Measurements from ENCODE around the gene FBLIM1.
A peak's percentile ranks its signal among the peaks of the same experiment; 100 is the strongest.

The FBLIM1 gene

DNA sequence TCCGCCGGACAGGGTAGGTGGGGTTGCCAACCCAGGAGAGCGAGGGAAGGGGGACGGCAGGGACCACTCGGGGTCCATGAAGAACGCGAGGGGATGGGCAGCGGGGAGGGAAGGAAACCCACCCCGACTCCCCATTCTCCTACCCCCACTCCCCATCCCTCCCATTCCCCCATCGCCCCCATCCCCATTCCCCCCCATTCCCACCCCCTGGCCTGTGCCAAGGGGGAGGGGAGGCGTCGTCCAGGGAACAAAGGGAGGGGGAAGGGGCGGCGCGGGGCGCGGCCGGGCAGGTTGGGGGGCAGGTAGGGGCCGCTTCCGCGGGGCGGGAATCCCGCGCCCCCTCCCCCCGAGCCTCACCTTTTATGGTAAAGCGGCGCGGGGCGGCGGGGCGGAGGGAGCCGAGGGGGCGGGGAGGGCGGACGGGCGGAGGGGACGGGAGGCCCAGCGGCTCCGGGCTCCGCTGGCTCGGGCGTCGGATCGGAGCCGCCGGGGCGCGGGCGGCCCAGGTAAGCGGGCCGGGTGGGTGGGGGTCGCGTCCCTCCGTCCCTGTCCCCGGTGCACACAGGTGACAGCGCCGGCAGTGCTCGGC lies at the start of gene FBLIM1:
Gene FBLIM1 (plus strand): TSS at position 453 of the 589 bp plus-strand sequence. CDS start 6,189 bp downstream, outside the sequence.
- H3K9me3 Mint-ChIP-seq = no peaks in the 10 kb centered on the region
- no peaks in the 10 kb centered on the region for H3K36me3 Mint-ChIP-seq
- H3K4me1 Mint-ChIP-seq = peaks cover 29% of the 10 kb centered on the region
- ATAC-seq = peak; percentile 21
- no peak within 1 kb of the TSS for H3K27ac Mint-ChIP-seq
- H3K4me3 Mint-ChIP-seq = peak within 1 kb of the TSS; percentile 56
- H3K27me3 Mint-ChIP-seq = peaks cover 79% of the 10 kb centered on the region

DNA sequence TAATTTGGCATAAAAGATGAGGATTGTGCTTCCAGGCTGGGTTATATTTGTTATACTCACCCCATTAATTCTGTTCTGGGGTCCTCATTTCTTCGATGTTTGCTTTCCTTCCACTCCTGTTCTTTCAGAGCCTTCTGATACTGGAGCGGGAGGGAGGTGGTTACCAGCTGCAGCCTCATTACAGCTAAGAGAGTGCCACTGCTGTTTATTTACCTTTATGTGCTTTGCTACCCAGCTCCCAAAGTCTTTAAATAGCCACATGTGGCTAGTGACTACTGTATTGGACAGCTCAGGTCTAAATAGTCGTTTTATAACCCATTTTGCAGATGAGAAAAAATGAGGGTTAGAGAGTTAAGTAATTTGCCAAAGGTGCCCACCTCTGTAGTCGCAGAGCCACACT lies 49.4 kb upstream of the FBLIM1 start:
- Mint-ChIP-seq H3K27me3 (no peaks in the 10 kb centered on the region), H3K4me3 (no peak overlapping the region), H3K36me3 (peaks cover 31% of the 10 kb centered on the region), H3K9me3 (no peaks in the 10 kb centered on the region), H3K4me1 (peaks cover 33% of the 10 kb centered on the region), H3K27ac (no peak overlapping the region)
- ATAC-seq = no peak

DNA sequence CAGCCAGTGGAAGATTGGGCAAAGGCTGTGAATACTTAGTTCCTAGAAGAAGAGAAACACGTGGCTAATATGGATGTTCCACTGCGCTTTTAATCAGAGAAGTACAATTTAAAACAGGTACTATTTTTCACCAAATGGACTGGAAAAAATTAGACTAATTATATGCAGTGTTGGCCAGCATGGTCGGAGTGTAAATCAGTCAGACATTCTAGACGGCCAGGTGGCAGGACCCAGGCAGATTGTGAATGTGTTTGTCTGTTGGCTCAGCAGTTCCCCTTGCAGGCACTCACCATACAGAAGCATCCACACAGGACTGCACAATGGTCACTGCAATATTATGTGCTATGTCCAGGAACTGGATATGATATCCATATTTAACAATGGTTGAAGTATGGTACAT lies 46.4 kb upstream of the FBLIM1 start:
- no peaks in the 10 kb centered on the region for H3K9me3 Mint-ChIP-seq
- H3K27me3 Mint-ChIP-seq = no peaks in the 10 kb centered on the region
- no peak for ATAC-seq
- H3K27ac Mint-ChIP-seq = no peak overlapping the region
- peaks cover 12% of the 10 kb centered on the region for H3K4me1 Mint-ChIP-seq
- H3K36me3 Mint-ChIP-seq = peaks cover 21% of the 10 kb centered on the region
- no peak overlapping the region for H3K4me3 Mint-ChIP-seq

- Mint-ChIP-seq H3K4me1 (peaks cover 12% of the 10 kb centered on the region), H3K9me3 (no peaks in the 10 kb centered on the region), H3K4me3 (no peak overlapping the region), H3K36me3 (peaks cover 42% of the 10 kb centered on the region), H3K27me3 (no peaks in the 10 kb centered on the region), H3K27ac (no peak overlapping the region)
- ATAC-seq = no peak
Measured at GRCh38 chr1:15714406-15715136, 44.0 kb upstream of the FBLIM1 start.

DNA sequence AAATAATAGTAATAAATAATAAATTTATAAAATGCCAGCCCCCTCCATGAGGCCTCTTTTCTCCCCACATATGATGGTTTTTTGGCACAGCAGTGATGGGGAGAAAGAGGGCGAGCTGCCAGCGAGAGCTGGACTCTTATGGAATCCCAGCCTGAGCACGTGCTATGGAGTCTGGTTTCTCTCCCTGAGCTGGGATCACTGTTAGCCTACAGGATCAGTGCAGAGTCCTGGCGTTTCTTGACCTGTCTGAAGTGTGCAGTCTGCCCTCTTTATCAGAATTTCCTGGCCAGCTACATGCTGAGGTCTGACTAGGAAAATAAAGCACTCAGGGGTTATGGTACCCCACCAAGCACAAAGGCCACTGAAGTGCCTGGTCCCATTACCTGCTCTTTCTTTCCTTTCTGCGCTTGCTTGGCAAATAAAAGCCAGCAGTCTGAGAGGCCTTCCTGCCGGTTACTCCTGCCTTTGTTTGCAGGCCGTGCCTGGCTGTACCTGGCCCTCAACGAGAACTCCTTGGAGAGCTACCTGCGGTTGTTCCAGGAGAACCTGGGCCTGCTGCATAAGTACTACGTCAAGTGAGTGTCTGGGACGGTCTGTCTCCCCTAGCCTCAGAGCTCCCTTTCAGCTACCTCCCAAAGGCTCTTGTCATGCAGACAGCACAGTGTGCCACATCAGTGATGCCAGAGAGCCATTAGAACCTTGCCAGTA lies 41.0 kb upstream of the FBLIM1 start:
- Mint-ChIP-seq H3K36me3 (peaks cover 45% of the 10 kb centered on the region), H3K4me3 (no peak overlapping the region), H3K27me3 (no peaks in the 10 kb centered on the region), H3K4me1 (peaks cover 4% of the 10 kb centered on the region), H3K9me3 (no peaks in the 10 kb centered on the region), H3K27ac (no peak overlapping the region)
- no peak for ATAC-seq

DNA sequence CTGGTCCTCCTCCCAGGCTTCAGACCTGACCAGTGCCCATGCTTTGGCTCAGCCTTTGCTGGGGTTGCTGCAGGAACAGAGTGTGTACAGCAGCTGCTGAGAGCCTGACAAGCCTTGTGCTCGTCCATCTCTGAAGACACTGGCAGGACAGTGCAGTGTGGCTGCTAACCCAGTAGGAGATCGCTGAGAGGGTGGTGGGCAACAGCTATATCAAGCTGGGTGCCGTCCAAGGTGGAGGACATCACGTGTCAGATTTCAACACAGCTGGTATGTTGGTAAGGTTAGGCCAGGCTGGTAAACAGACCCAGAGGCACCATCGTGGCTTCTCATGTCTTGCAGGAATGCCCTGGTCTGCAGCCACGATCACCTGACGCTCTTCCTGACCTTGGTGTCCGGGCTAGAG lies 40.4 kb upstream of the FBLIM1 start:
- no peak for ATAC-seq
- Mint-ChIP-seq H3K27ac (no peak overlapping the region), H3K27me3 (no peaks in the 10 kb centered on the region), H3K36me3 (peaks cover 49% of the 10 kb centered on the region), H3K9me3 (no peaks in the 10 kb centered on the region), H3K4me3 (no peak overlapping the region), H3K4me1 (peaks cover 4% of the 10 kb centered on the region)

DNA sequence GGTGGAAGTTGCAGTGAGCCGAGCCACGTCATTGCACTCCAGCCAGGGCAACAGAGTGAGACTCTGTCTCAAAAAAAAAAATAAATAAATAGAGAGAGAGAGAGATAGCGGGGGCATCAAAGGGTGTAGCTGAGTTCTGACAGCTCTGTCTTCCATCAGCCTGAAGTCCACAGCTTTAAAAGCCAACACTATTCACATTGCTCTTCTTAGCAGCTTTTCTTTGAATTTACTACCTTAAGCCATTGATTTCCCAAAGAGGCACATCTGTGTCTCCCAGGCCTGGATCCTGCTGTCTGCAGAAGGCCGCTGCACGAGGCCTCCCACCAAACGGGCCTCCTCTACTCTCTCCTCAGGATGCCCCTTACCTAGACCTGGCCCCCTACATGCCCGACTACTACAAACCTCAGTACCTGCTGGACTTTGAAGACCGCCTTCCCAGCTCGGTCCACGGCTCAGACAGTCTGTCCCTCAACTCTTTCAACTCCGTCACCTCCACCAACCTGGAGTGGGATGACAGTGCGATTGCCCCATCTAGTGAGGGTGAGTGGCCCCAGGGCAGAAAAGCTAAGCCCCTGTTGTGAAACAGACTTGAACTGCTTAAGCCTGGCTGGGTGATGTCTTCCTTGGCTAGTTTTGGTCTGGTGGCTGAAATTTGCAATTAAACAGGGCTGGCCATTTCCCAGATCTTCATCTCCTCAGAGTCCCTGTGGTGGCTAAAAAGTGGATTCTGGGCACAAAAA lies 39.0 kb upstream of the FBLIM1 start:
- Mint-ChIP-seq H3K27ac (no peak overlapping the region), H3K4me1 (peaks cover 4% of the 10 kb centered on the region), H3K9me3 (no peaks in the 10 kb centered on the region), H3K4me3 (no peak overlapping the region), H3K27me3 (no peaks in the 10 kb centered on the region), H3K36me3 (peaks cover 52% of the 10 kb centered on the region)
- ATAC-seq = no peak

DNA sequence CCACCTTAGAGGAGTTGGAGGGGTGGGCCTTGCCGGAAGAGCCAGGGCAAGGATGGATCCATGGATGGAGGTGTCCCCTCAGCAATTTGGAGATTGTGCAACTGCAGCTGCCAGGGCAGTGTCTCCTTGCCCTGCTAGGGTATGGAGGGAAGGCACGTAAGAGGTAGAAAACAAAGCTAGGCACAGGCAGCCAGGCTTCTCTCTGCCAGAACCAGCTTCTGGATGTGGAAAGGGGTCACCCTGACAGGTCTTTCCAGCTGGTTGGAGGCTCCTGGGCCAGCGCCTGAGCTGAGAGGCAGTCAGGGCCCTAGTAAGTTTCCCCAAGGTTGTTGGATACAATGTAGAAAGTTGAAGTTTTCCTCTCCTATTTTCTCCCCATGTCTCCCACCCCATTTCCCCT lies 37.7 kb upstream of the FBLIM1 start:
- H3K36me3 Mint-ChIP-seq = peaks cover 56% of the 10 kb centered on the region
- H3K4me1 Mint-ChIP-seq = no peaks in the 10 kb centered on the region
- ATAC-seq = no peak
- no peak overlapping the region for H3K27ac Mint-ChIP-seq
- H3K27me3 Mint-ChIP-seq = no peaks in the 10 kb centered on the region
- H3K4me3 Mint-ChIP-seq = no peak overlapping the region
- no peaks in the 10 kb centered on the region for H3K9me3 Mint-ChIP-seq

GRCh38 chr1:15722411-15722810 lies 36.2 kb upstream of the FBLIM1 start:
- ATAC-seq = no peak
- Mint-ChIP-seq H3K9me3 (no peaks in the 10 kb centered on the region), H3K4me3 (no peak overlapping the region), H3K27me3 (no peaks in the 10 kb centered on the region), H3K36me3 (peaks cover 57% of the 10 kb centered on the region), H3K4me1 (no peaks in the 10 kb centered on the region), H3K27ac (no peak overlapping the region)

DNA sequence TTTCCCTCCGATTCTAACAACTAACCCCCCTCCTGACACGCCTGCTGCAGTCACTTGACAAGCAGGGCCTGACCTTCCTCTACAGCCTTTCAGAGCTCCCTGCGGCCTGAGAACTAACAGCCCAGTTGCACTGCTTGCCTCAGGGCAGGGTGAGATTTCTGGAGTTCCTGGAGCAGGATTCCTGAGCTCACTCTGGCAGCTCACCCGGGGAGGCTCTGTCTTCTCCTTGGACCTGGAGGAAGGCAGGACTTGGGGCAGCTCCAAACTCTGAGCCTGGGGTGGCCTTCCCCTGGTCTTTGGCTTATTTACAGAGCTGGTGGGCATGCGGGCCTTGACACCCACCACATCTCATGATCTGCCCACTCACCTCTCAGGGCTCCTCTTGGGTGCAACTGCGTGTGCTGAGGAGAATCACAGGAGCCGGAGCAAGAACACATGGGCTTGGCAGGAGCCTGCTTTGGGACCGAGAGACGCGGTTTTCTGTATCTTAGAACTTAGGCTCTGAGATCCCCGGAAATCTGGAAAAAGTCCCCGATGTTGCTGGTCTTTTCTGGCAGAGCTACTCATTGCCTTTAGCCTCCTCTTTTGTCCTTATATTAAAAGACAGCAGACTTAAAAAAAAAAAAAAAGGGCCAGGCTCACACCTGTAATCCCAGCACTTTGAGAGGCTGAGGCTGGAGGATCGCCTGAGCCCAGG lies 35.6 kb upstream of the FBLIM1 start:
- H3K27me3 Mint-ChIP-seq = no peaks in the 10 kb centered on the region
- H3K4me3 Mint-ChIP-seq = no peak overlapping the region
- no peak for ATAC-seq
- H3K36me3 Mint-ChIP-seq = peaks cover 58% of the 10 kb centered on the region
- no peaks in the 10 kb centered on the region for H3K9me3 Mint-ChIP-seq
- no peaks in the 10 kb centered on the region for H3K4me1 Mint-ChIP-seq
- H3K27ac Mint-ChIP-seq = no peak overlapping the region

DNA sequence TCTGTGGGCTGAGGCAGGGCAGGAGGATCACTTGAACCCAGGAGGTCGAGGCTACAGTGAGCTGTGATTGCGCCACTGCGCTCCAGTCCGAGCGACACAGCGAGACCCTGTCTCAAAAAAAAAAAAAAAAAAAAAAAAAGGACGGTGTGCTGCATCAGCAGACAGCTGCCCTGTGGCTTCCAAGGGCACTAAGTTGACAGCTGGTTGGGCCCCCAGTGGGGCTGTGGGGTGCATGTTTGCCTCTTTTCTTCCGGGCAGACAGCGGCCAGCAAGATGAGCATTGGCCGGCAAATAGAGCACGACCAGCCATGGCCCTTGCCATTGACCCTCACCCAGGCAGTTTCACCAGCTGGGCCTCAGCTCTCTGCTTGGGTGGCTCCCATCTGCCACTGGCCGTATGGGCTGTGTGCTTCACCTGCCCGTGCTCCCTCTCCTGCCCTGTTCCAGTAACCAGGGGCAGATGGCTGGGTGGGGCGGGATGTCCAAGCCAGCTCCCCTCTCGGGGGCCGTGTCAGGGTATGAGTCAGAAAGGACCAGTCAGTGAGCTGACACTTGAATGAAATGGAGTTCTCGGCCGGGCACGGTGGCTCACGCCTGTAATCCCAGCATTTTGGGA lies 34.9 kb upstream of the FBLIM1 start:
- Mint-ChIP-seq H3K9me3 (no peaks in the 10 kb centered on the region), H3K4me1 (no peaks in the 10 kb centered on the region), H3K4me3 (no peak overlapping the region), H3K36me3 (peaks cover 55% of the 10 kb centered on the region), H3K27me3 (no peaks in the 10 kb centered on the region), H3K27ac (no peak overlapping the region)
- no peak for ATAC-seq

DNA sequence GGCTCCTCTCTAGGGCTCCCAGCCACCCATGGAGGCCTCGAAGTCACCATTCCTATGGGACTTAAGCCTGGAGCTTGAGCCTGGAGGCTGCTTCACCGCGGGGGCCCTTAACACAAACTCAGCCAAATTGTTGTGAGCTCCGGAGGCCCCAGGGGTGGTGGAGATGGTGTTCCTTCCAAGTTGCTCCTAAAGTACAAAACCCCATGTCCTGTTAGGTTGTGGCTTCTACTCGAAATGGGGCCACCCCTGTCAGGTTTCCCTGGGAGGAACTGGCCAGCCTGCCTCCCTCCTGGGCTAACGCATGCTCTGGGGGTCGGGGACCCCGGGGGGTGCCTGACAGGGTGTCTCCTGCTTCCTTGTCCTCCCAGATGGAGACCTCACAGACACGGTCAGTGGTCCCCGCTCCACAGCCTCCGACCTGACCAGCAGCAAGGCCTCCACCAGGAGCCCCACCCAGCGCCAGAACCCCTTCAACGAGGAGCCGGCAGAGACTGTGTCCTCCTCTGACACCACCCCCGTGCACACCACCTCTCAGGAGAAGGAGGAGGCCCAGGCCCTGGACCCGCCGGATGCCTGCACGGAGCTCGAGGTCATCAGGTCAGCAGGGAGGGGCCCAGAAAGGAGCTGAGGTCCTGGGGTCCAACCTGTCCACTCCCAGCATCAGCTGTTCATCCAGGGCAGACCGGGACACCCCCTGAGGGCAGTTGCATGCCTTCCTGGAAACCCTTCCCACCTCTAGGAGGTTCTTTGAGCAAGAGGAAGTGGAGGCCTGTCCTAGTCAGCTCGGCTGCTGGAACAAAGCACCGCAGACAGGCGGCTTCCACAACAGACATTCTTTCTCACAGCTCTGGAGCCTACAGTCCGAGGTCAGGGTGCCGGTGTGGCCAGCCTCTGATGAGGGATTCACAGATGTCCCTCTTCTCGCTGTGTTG lies 33.4 kb upstream of the FBLIM1 start:
- Mint-ChIP-seq H3K9me3 (no peaks in the 10 kb centered on the region), H3K36me3 (peaks cover 50% of the 10 kb centered on the region), H3K4me3 (no peak overlapping the region), H3K27ac (no peak overlapping the region), H3K27me3 (no peaks in the 10 kb centered on the region), H3K4me1 (no peaks in the 10 kb centered on the region)
- ATAC-seq = no peak

DNA sequence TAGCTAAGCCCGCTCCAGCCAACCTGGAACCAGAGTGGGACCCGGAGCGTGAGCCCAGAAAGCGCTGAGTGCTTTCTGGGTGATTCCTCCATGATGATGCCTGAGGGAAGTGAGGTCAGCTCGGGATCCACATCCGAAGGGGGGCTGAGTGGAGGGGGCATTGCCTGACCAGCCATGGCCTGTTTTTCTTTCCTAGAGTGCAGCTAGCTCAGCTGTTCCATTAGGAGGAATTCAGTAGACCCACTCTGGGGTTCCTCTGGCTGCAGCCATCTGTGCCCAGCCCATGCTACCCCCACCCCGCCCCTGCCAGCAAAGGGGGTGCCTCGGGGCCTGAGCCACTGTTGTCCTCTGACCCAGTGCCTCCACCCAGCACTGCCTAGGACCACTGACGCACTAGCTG lies 32.1 kb upstream of the FBLIM1 start:
- H3K9me3 Mint-ChIP-seq = no peaks in the 10 kb centered on the region

DNA sequence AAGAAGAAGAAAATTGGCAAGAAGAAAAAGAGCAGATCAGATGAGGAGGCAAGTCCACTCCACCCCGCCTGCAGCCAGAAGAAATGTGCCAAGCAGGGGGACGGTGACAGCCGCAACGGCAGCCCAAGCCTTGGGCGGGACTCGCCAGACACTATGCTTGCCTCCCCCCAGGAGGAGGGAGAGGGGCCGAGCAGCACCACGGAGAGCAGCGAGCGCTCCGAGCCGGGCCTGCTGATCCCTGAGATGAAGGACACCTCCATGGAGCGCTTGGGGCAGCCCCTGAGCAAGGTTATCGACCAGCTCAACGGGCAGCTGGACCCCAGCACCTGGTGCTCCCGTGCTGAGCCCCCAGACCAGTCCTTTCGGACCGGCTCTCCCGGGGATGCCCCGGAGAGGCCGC lies 31.6 kb upstream of the FBLIM1 start:
- Mint-ChIP-seq H3K27me3 (no peaks in the 10 kb centered on the region), H3K36me3 (peaks cover 45% of the 10 kb centered on the region), H3K4me1 (no peaks in the 10 kb centered on the region), H3K9me3 (no peaks in the 10 kb centered on the region), H3K27ac (no peak overlapping the region), H3K4me3 (no peak overlapping the region)
- no peak for ATAC-seq

More for the DNA sequence above, 32.1 kb upstream of the FBLIM1 start:
- H3K36me3 Mint-ChIP-seq = peaks cover 44% of the 10 kb centered on the region
- no peak overlapping the region for H3K4me3 Mint-ChIP-seq
- H3K27me3 Mint-ChIP-seq = no peaks in the 10 kb centered on the region
- H3K4me1 Mint-ChIP-seq = no peaks in the 10 kb centered on the region
- H3K27ac Mint-ChIP-seq = no peak overlapping the region
- no peak for ATAC-seq

Data from stimulated activated memory B cell treated with anti-CD40 and anti-IgM and Interleukin-4, amounts not matched to agents 10 μg/mL and 1 μg/mL and 100 μg/mL, for 72 hours (primary cell).